PFSK-1 (cell line): Measurements from ENCODE around the gene CNTNAP2.

ENCODE experiments used
- FOXP2 ChIP-seq: optimal IDR thresholded peaks from 2 replicates; pipeline ENCODE3; 2011; ENCODE audit warnings: borderline replicate concordance, control low read depth, inconsistent platforms; ENCODE audit not compliant: insufficient read depth; ENCODE audit errors: extremely low read length, extremely low read depth
- SIN3A ChIP-seq: IDR thresholded peaks from 2 replicates; pipeline ENCODE4 v1.6.1; 2012; ENCODE audit warnings: mild to moderate bottlenecking, low read length, moderate library complexity, borderline replicate concordance; ENCODE audit not compliant: insufficient read depth
- TAF1 ChIP-seq: IDR thresholded peaks from 2 replicates; pipeline ENCODE4 v1.6.1; 2012; ENCODE audit warnings: low read length, control low read depth, borderline replicate concordance; ENCODE audit not compliant: insufficient read depth

GRCh38 chr7:148135116-148135515, 2018.5 kb downstream of the CNTNAP2 start:
- no peak for TF ChIP-seq FOXP2
- no peak for TF ChIP-seq SIN3A
- TF ChIP-seq TAF1: no peak
